ENCODE measurements around the gene LEP. TPM values are rescaled to one million over a fixed set of nuclear protein-coding genes. Genes with fewer than 3 reads are reported as not detected.

LEP gene
- total RNA-seq, 3 donors from 2014 or later (not counting 1 experiment from before 2014, with no cell fraction given): not detected

DNA sequence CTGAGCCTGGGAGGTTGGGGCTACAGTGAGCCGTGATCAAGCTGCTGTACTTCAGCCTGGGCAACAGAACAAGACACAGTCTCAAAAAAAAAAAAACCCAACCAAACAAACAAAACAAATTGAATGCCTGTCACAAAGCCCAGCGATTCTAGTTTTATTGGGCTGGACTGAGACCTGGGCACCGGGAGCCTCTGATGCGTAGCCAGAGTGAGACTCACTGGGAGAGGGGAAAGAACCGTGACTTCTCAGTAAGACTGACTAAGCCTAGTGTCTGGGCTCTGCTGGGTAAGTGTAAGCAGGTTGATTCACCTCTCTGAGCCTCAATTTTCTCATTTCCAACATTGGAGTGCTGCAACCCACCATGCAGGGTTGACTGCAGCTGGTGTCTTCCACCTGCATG is 10.1 kb upstream of the LEP start:
- Mint-ChIP-seq H3K36me3 (no peaks in the 10 kb centered on the region), H3K4me3 (no peak overlapping the region), H3K9me3 (peaks cover 0 to 3% of the 10 kb centered on the region in 2 donors), H3K4me1 (peaks cover 0 to 4% of the 10 kb centered on the region in 2 donors), H3K27me3 (ENCODE audit: low read depth in 2 of 2) (peaks cover 0 to 7% of the 10 kb centered on the region in 2 donors), H3K27ac (no peak overlapping the region)
- no peak overlapping the region for H3K27ac ChIP-seq (ENCODE audit: low read length)
- H3K4me3 ChIP-seq (ENCODE audit: low read length): no peak overlapping the region
- DNase-seq (no peak), ATAC-seq (no peak)
- H3K9me3 ChIP-seq (ENCODE audit: control insufficient read depth, insufficient read depth, low read length): no peaks in the 10 kb centered on the region
- 90% methylated on average over 5 of the region's 5 CpGs for WGBS (ENCODE audit: insufficient coverage)
- H3K4me1 ChIP-seq (ENCODE audit: control insufficient read depth, insufficient read depth, low read length): no peaks in the 10 kb centered on the region
- TF ChIP-seq, protein P1, sequence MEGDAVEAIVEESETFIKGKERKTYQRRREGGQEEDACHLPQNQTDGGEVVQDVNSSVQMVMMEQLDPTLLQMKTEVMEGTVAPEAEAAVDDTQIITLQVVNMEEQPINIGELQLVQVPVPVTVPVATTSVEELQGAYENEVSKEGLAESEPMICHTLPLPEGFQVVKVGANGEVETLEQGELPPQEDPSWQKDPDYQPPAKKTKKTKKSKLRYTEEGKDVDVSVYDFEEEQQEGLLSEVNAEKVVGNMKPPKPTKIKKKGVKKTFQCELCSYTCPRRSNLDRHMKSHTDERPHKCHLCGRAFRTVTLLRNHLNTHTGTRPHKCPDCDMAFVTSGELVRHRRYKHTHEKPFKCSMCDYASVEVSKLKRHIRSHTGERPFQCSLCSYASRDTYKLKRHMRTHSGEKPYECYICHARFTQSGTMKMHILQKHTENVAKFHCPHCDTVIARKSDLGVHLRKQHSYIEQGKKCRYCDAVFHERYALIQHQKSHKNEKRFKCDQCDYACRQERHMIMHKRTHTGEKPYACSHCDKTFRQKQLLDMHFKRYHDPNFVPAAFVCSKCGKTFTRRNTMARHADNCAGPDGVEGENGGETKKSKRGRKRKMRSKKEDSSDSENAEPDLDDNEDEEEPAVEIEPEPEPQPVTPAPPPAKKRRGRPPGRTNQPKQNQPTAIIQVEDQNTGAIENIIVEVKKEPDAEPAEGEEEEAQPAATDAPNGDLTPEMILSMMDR (IDR thresholded peaks at IDR 0.05): no peak
- intact Hi-C loops (cut with micrococcal nuclease): no loop called here
- no peaks in the 10 kb centered on the region for H3K36me3 ChIP-seq (ENCODE audit: control insufficient read depth, insufficient read depth, low read length)
- no peaks in the 10 kb centered on the region for H3K27me3 ChIP-seq (ENCODE audit: control insufficient read depth, insufficient read depth, low read length)

DNA sequence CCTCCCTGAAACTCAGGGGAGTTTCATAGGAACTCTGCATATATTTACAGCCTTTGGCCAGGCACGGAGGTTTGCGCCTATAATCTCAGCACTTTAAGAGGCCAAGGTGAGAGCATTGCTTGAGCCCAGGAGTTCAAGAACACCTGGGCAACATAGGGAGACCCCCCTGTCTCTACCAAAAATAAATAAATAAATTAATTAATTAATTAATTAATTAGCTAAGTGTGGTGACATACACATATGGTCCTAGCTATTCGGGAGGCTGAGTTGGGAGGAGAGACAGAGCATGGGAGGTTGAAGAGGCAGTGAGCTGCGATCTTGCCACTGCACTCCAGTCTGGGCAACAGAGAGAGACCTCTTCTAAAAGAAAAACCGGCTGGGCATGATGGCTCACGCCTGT is 9.4 kb upstream of the LEP start:
- 97% methylated on average over 6 of the region's 6 CpGs for WGBS (ENCODE audit: insufficient coverage)
- no peak overlapping the region for H3K27ac Mint-ChIP-seq
- TF ChIP-seq, protein P1 (IDR thresholded peaks at IDR 0.05): no peak

GRCh38 chr7:128233471-128233870 is 7.6 kb upstream of the LEP start:
- Histone ChIP-seq H3K9me3 (ENCODE audit: control insufficient read depth, insufficient read depth, low read length) (no peaks in the 10 kb centered on the region), H3K4me3 (ENCODE audit: low read length) (no peak overlapping the region), H3K4me1 (ENCODE audit: control insufficient read depth, insufficient read depth, low read length) (peaks cover 7% of the 10 kb centered on the region), H3K36me3 (ENCODE audit: control insufficient read depth, insufficient read depth, low read length) (no peaks in the 10 kb centered on the region), H3K27me3 (ENCODE audit: control insufficient read depth, insufficient read depth, low read length) (no peaks in the 10 kb centered on the region), H3K27ac (ENCODE audit: low read length) (no peak overlapping the region)
- intact Hi-C loops (cut with micrococcal nuclease): no loop called here
- ATAC-seq: no peak
- Mint-ChIP-seq H3K27ac (no peak overlapping the region), H3K4me1 (peaks cover 12% of the 10 kb centered on the region in 2 donors), H3K9me3 (no peaks in the 10 kb centered on the region), H3K27me3 (ENCODE audit: low read depth in 2 of 2) (no peaks in the 10 kb centered on the region), H3K4me3 (no peak overlapping the region), H3K36me3 (no peaks in the 10 kb centered on the region)
- TF ChIP-seq, protein P1 (IDR thresholded peaks at IDR 0.05): no peak
- DNase-seq: no peak
- 94% methylated on average over 5 of the region's 5 CpGs for WGBS (ENCODE audit: insufficient coverage)

More for the DNA sequence above, 9.4 kb upstream of the LEP start:
- intact Hi-C loops (cut with micrococcal nuclease): no loop called here
- no peak overlapping the region for H3K4me3 ChIP-seq (ENCODE audit: low read length)
- H3K27ac ChIP-seq (ENCODE audit: low read length): no peak overlapping the region
- no peaks in the 10 kb centered on the region for H3K9me3 ChIP-seq (ENCODE audit: control insufficient read depth, insufficient read depth, low read length)
- Mint-ChIP-seq H3K9me3 (peaks cover 0 to 2% of the 10 kb centered on the region in 2 donors), H3K36me3 (no peaks in the 10 kb centered on the region), H3K4me3 (no peak overlapping the region), H3K4me1 (peaks cover 3 to 6% of the 10 kb centered on the region in 2 donors), H3K27me3 (ENCODE audit: low read depth in 2 of 2) (peaks cover 0 to 1% of the 10 kb centered on the region in 2 donors)
- ATAC-seq: no peak
- no peaks in the 10 kb centered on the region for H3K27me3 ChIP-seq (ENCODE audit: control insufficient read depth, insufficient read depth, low read length)
- H3K4me1 ChIP-seq (ENCODE audit: control insufficient read depth, insufficient read depth, low read length): peaks cover 2% of the 10 kb centered on the region
- DNase-seq: no peak
- no peaks in the 10 kb centered on the region for H3K36me3 ChIP-seq (ENCODE audit: control insufficient read depth, insufficient read depth, low read length)

DNA sequence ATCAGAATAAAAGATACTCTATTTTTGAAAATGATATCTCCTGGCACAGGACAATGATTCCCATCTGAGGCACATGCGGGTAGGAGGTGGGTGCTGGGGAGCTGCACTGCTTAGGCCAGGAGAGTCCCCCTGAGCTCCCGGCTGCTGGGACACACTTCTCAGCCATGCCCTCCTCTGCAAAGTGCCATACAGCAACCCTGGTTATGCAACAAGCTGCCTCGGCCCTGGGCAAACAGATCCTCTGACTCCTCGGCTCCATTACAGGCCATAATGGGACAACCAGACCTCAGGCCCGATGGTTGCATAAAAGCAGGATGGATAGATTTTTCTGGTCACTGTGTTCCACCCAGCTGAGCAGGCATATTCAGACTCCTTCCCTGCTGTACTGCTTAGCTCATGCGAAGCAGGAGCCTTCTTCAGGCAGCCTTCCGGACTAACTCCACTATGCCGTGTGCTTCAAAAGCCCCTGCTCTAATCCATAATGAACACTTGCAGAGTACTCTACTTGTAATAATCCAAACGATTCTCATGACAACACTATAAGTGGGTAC is 6.5 kb upstream of the LEP start:
- Mint-ChIP-seq H3K27me3 (ENCODE audit: low read depth in 2 of 2) (no peaks in the 10 kb centered on the region), H3K4me3 (no peak overlapping the region), H3K9me3 (peaks cover 0 to 2% of the 10 kb centered on the region in 2 donors), H3K27ac (no peak overlapping the region), H3K36me3 (no peaks in the 10 kb centered on the region), H3K4me1 (peaks cover 12% of the 10 kb centered on the region in 2 donors)
- Histone ChIP-seq H3K4me3 (ENCODE audit: low read length) (no peak overlapping the region), H3K4me1 (ENCODE audit: control insufficient read depth, insufficient read depth, low read length) (peaks cover 7% of the 10 kb centered on the region), H3K36me3 (ENCODE audit: control insufficient read depth, insufficient read depth, low read length) (no peaks in the 10 kb centered on the region), H3K27ac (ENCODE audit: low read length) (no peak overlapping the region), H3K27me3 (ENCODE audit: control insufficient read depth, insufficient read depth, low read length) (no peaks in the 10 kb centered on the region), H3K9me3 (ENCODE audit: control insufficient read depth, insufficient read depth, low read length) (peaks cover 8% of the 10 kb centered on the region)
- 95% methylated on average over 9 of the region's 9 CpGs for WGBS (ENCODE audit: insufficient coverage)
- TF ChIP-seq, protein P1 (IDR thresholded peaks at IDR 0.05): no peak
- no peak for DNase-seq
- no peak for ATAC-seq
- intact Hi-C loops (cut with micrococcal nuclease): no loop called here
